Fibroblast of lung (primary cell): ENCODE results near the gene SAE1. TPM values are rescaled to one million over a fixed set of nuclear protein-coding genes. Genes with fewer than 3 reads are reported as not detected.
"Not testable (repeated sequence)": the region's sequence is repeated elsewhere in the genome, so short reads cannot be mapped to it uniquely, and the experiment has no call there.

Experiments
- DNase-seq, 2 donors: peaks; one replicate each; pipeline versions ENCODE4 v3.0.0 to v3.0.0-alpha.2; 2010; ENCODE audit warnings: low read depth in 2 of 2
- H2AFZ ChIP-seq: 2 replicates; pipeline ENCODE4 v1.5.1; 2012; ENCODE audit warnings: low read length, control low read depth, inconsistent platforms
- H3K27ac ChIP-seq: 2 replicates; pipeline ENCODE4 v1.5.1; 2011; ENCODE audit warnings: low read length, control low read depth; ENCODE audit not compliant: insufficient read depth
- H3K27me3 ChIP-seq: 2 replicates; pipeline ENCODE4 v1.5.1; 2011; ENCODE audit warnings: mild to moderate bottlenecking, low read length; ENCODE audit not compliant: control insufficient read depth, insufficient read depth
- H3K36me3 ChIP-seq: 2 replicates; pipeline ENCODE4 v1.5.1; 2011; ENCODE audit warnings: low read length; ENCODE audit not compliant: control insufficient read depth, insufficient read depth
- H3K4me1 ChIP-seq: 2 replicates; pipeline ENCODE4 v1.5.1; 2011; ENCODE audit warnings: low read length; ENCODE audit not compliant: control insufficient read depth, insufficient read depth; ENCODE audit errors: extremely low read depth
- H3K4me2 ChIP-seq: 2 replicates; pipeline ENCODE4 v1.5.1; 2011; ENCODE audit warnings: low read length, control low read depth; ENCODE audit not compliant: insufficient read depth; ENCODE audit errors: extremely low read depth
- H3K4me3 ChIP-seq, 4 experiments: fragments of 200-600 bp in 1 of 4; sonication (generic) in 1 of 4; replicated peaks in 1 of 4; 2 replicates each; pipeline ENCODE4 v1.5.1; 2011 to 2016; ENCODE audit warnings: low read length in 4 of 4, low read depth in 3 of 4, mild to moderate bottlenecking in 3 of 4, control low read depth in 2 of 4, inconsistent platforms in 1 of 4, mixed read lengths in 1 of 4; ENCODE audit not compliant: insufficient read depth in 1 of 4; ENCODE audit errors: control extremely low read depth in 1 of 4
- H3K79me2 ChIP-seq: 2 replicates; pipeline ENCODE4 v1.5.1; 2012; ENCODE audit warnings: mild to moderate bottlenecking, low read length, inconsistent platforms; ENCODE audit not compliant: control insufficient read depth, insufficient read depth
- H3K9ac ChIP-seq: 2 replicates; pipeline ENCODE4 v1.5.1; 2011; ENCODE audit warnings: mild to moderate bottlenecking, low read length, control low read depth; ENCODE audit not compliant: insufficient read depth
- H3K9me3 ChIP-seq: 2 replicates; pipeline ENCODE4 v1.5.1; 2012; ENCODE audit warnings: low read depth, low read length; ENCODE audit not compliant: control insufficient read depth, insufficient read depth
- H4K20me1 ChIP-seq: 2 replicates; pipeline ENCODE4 v1.5.1; 2011; ENCODE audit warnings: low read length; ENCODE audit not compliant: control insufficient read depth, insufficient read depth; ENCODE audit errors: extremely low read depth
- EZH2 ChIP-seq: IDR thresholded peaks from 2 replicates; pipeline ENCODE4 v1.5.1; 2012; ENCODE audit warnings: low read length, control low read depth, mild to moderate bottlenecking; ENCODE audit errors: missing control alignments
- polyA plus RNA-seq, 2 donors: library from polyadenylated mRNA; depleted of rRNA in 1 of 2; stranded (reverse) in 1 of 2; unstranded in 1 of 2; fragments of >200 nt; gene quantifications; 2 replicates each; pipeline ENCODE4 v1.2.1, GENCODE V29; 2011 to 2012; ENCODE audit warnings: missing spikeins in 1 of 2
- total RNA-seq: library from RNA; depleted of rRNA; stranded (reverse); fragments of >200 nt; gene quantifications from 2 replicates; pipeline ENCODE4 v1.2.1, GENCODE V29; 2014
- TF ChIP-seq, protein P1 (sequence below), 2 donors: IDR thresholded peaks in 1 of 2; conservative IDR thresholded peaks in 1 of 2; 1 replicate in 1 of 2; 2 replicates in 1 of 2; pipeline ENCODE4 v1.5.1; 2011 to 2012; ENCODE audit warnings: low read length in 2 of 2, control low read depth in 1 of 2, inconsistent platforms in 1 of 2, low read depth in 1 of 2, mild to moderate bottlenecking in 1 of 2

SAE1 gene
- total and polyA plus RNA-seq, 2 donors (not counting 1 experiment from before 2014, with no cell fraction given), result 97.9 to 152 TPM

DNA sequence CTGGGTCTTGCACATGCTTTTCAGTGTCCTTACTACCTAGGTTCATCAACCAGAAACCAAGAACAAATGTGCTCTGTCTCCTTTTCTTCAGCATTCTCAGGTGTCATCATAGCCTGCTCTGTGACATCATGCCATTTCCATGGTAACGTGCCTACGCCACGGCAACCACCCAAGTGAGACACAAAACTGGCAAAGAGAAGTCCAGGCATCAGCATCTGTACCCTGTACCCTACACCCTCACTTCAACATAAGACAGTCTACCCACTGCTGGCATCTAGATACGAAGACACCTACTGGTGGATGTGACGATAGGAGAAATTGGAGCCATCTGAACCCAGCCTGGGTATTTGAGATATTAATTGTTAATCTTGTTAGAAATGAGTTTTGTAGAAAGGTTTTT lies 30.3 kb upstream of the SAE1 start:
- H3K27ac ChIP-seq, result no peak overlapping the region
- H3K9me3 ChIP-seq, result no peaks in the 10 kb centered on the region
- no peak overlapping the region for H3K9ac ChIP-seq
- H3K36me3 ChIP-seq, result peaks cover 5% of the 10 kb centered on the region
- H3K4me2 ChIP-seq, result no peak overlapping the region
- DNase-seq, result no peak
- no peaks in the 10 kb centered on the region for H4K20me1 ChIP-seq
- no peak overlapping the region for H2AFZ ChIP-seq
- no peak overlapping the region for H3K4me3 ChIP-seq
- TF ChIP-seq, protein P1, sequence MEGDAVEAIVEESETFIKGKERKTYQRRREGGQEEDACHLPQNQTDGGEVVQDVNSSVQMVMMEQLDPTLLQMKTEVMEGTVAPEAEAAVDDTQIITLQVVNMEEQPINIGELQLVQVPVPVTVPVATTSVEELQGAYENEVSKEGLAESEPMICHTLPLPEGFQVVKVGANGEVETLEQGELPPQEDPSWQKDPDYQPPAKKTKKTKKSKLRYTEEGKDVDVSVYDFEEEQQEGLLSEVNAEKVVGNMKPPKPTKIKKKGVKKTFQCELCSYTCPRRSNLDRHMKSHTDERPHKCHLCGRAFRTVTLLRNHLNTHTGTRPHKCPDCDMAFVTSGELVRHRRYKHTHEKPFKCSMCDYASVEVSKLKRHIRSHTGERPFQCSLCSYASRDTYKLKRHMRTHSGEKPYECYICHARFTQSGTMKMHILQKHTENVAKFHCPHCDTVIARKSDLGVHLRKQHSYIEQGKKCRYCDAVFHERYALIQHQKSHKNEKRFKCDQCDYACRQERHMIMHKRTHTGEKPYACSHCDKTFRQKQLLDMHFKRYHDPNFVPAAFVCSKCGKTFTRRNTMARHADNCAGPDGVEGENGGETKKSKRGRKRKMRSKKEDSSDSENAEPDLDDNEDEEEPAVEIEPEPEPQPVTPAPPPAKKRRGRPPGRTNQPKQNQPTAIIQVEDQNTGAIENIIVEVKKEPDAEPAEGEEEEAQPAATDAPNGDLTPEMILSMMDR (conservative IDR thresholded peaks at IDR 0.05 in 1 of 2, IDR thresholded peaks at IDR 0.05 in 1 of 2; ENCODE audit: low read depth in 1 of 2, low read length in 2 of 2), result no peak
- no peak for TF ChIP-seq EZH2
- H3K4me1 ChIP-seq, result peaks cover 4% of the 10 kb centered on the region
- H3K79me2 ChIP-seq, result peaks cover 89% of the 10 kb centered on the region
- no peaks in the 10 kb centered on the region for H3K27me3 ChIP-seq

DNA sequence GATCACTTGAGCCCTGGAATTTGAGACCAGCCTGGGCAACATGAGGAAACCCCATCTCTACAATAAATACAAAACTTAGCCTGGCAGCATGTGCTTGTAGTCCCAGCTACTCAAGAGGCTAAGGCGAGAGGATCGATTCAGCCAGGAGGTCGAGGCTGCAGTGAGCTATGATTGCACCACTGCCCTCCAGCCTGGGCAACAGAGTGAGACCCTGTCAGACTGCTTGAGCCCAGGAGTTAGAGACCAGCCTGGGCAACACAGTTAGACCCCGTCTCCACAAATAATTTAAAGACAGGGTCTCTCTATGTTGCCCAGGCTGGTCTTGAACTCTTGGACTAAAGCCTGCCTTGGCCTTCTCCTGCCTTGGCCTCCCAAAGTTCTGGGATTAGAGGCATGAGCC lies 29.5 kb upstream of the SAE1 start:
- not testable (repeated sequence) for H2AFZ ChIP-seq, H3K27ac ChIP-seq, H3K9ac ChIP-seq, H3K27me3 ChIP-seq, H3K4me1 ChIP-seq, H3K36me3 ChIP-seq, H4K20me1 ChIP-seq, H3K4me3 ChIP-seq, DNase-seq, H3K9me3 ChIP-seq, H3K4me2 ChIP-seq
- H3K79me2 ChIP-seq, result peaks cover 89% of the 10 kb centered on the region

DNA sequence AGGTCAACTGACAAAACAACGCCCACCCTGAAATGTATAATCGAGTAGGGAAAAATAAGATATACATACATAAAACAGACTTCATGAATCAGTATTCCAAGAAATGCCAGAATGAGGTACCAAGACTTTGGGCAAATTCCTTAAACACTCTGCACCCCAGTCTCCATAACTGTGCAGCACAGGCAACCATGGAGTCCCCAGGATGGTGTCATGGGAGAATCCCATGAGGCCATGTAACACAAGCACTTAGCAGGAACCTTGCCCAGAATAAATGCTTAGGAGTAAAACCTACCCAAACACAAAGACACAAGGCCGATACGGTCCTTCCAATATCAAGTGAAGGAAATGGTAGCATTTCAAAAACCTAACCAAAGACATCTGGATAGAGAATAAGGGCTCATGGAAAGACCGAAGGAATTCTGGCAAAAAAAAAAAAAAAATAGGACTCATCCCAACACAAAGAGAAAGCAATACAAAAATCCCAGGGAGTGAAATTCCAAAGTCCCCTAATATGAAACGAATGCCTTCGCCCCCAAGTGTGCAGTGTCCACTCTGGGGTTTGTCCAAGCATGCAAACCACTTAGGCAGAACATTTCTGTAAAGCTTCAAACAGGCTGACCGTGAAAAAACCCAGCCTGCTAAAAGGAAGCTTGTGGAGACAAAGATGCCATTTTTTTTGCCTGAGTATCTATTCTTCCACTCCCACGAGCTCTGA lies 28.1 kb upstream of the SAE1 start:
- no peak for DNase-seq
- no peak overlapping the region for H3K4me3 ChIP-seq

More for the DNA sequence above, 28.1 kb upstream of the SAE1 start:
- Histone ChIP-seq H3K79me2 (peaks cover 88% of the 10 kb centered on the region), H3K27ac (no peak overlapping the region), H3K36me3 (peaks cover 3% of the 10 kb centered on the region), H3K4me2 (peak overlapping the region; percentile 35), H3K4me1 (peaks cover 7% of the 10 kb centered on the region), H3K27me3 (no peaks in the 10 kb centered on the region), H3K9ac (no peak overlapping the region), H3K9me3 (no peaks in the 10 kb centered on the region), H2AFZ (no peak overlapping the region), H4K20me1 (no peaks in the 10 kb centered on the region)
- TF ChIP-seq, protein P1 (conservative IDR thresholded peaks at IDR 0.05 in 1 of 2, IDR thresholded peaks at IDR 0.05 in 1 of 2; ENCODE audit: low read depth in 1 of 2, low read length in 2 of 2), result no peak
- no peak for TF ChIP-seq EZH2
